ENCODE measurements around the gene HLF.

HLF gene

GRCh38 chr17:55274355-55275255, 9.8 kb downstream of the HLF start:
- in situ Hi-C loops (cut with MboI; ENCODE audit: low sequenced_read_pairs) = no loop called here

GRCh38 chr17:55275894-55276804, 11.4 kb downstream of the HLF start:
- in situ Hi-C loops (cut with MboI; ENCODE audit: low sequenced_read_pairs) = no loop called here

- in situ Hi-C loops (cut with MboI; ENCODE audit: low sequenced_read_pairs) = no loop called here
Measured at GRCh38 chr17:55278173-55278961, 13.6 kb downstream of the HLF start.

- in situ Hi-C loops (cut with MboI; ENCODE audit: low sequenced_read_pairs) = no loop called here
Measured at GRCh38 chr17:55279203-55279602, 14.4 kb downstream of the HLF start.

GRCh38 chr17:55279788-55280187, 15.0 kb downstream of the HLF start:
- in situ Hi-C loops (cut with MboI; ENCODE audit: low sequenced_read_pairs) = no loop called here

- in situ Hi-C loops (cut with MboI; ENCODE audit: low sequenced_read_pairs) = no loop called here
Measured at GRCh38 chr17:55280212-55280611, 15.5 kb downstream of the HLF start.

- in situ Hi-C loops (cut with MboI; ENCODE audit: low sequenced_read_pairs) = no loop called here
Measured at GRCh38 chr17:55281649-55282378, 17.1 kb downstream of the HLF start.

GRCh38 chr17:55282379-55282702, 17.6 kb downstream of the HLF start:
- in situ Hi-C loops (cut with MboI; ENCODE audit: low sequenced_read_pairs) = no loop called here

GRCh38 chr17:55282741-55283140, 18.0 kb downstream of the HLF start:
- in situ Hi-C loops (cut with MboI; ENCODE audit: low sequenced_read_pairs) = no loop called here

GRCh38 chr17:55283256-55283965, 18.7 kb downstream of the HLF start:
- in situ Hi-C loops (cut with MboI; ENCODE audit: low sequenced_read_pairs) = no loop called here

GRCh38 chr17:55284001-55284884, 19.5 kb downstream of the HLF start:
- in situ Hi-C loops (cut with MboI; ENCODE audit: low sequenced_read_pairs) = no loop called here

GRCh38 chr17:55284944-55285339, 20.2 kb downstream of the HLF start:
- in situ Hi-C loops (cut with MboI; ENCODE audit: low sequenced_read_pairs) = no loop called here

- in situ Hi-C loops (cut with MboI; ENCODE audit: low sequenced_read_pairs) = no loop called here
Measured at GRCh38 chr17:55285340-55286301, 20.9 kb downstream of the HLF start.

GRCh38 chr17:55286681-55287589, 22.2 kb downstream of the HLF start:
- in situ Hi-C loops (cut with MboI; ENCODE audit: low sequenced_read_pairs) = no loop called here

- in situ Hi-C loops (cut with MboI; ENCODE audit: low sequenced_read_pairs) = no loop called here
Measured at GRCh38 chr17:55288356-55289105, 23.8 kb downstream of the HLF start.

- in situ Hi-C loops (cut with MboI; ENCODE audit: low sequenced_read_pairs) = no loop called here
Measured at GRCh38 chr17:55289106-55289446, 24.3 kb downstream of the HLF start.

All from HL-60/S4 treated with phorbol 12-myristate 13-acetate at 8.2 ng/mL for 4 days and 3 days (cell line).